MM.1S (cell line): ENCODE data around the gene PLPPR2.

Experiments
- CTCF ChIP-seq: fragments of 300-600 bp; sonication (generic); IDR thresholded peaks from 2 replicates; pipeline ENCODE4 v1.5.1; 2016; ENCODE audit warnings: antibody characterized with exemption, low read length, mixed read lengths
- EZH2 ChIP-seq: fragments of 300-600 bp; sonication (generic); optimal IDR thresholded peaks from 2 replicates; pipeline ENCODE3; 2017; ENCODE audit warnings: low read depth, mild to moderate bottlenecking, antibody characterized with exemption, low read length, mixed read lengths
- EZH2phosphoT487 ChIP-seq: fragments of 300-600 bp; sonication (generic); IDR thresholded peaks from 2 replicates; pipeline ENCODE4 v1.6.1; 2018; ENCODE audit warnings: antibody characterized with exemption, low read length

DNA sequence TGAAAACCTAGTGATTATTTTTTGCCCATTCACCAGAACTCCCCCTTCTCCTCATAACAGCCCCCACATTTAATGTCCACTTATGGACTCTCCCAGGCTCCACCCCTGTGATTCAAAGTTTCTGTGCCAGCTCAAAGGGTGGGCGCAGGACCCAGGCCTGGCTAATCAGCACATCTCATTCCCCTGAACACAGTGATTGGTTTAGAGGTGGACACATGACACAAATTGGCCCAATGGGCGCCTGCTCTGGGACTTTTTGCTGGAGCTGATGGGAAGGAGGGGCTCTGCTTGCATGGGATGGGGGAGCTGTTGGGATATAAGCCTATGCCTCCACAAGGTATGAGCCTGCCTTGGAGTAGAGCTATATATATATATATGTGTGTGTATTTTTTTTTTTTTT lies 35.1 kb downstream of the PLPPR2 start:
- TF ChIP-seq CTCF: no peak
- TF ChIP-seq EZH2: no peak
- no peak for TF ChIP-seq EZH2phosphoT487
